Renal cortex interstitium (tissue), 11 donors: ENCODE data around the gene THOC1. TPM values are rescaled to one million over a fixed set of nuclear protein-coding genes. Genes with fewer than 3 reads are reported as not detected.

Experiments
- DNase-seq, 11 donors: peaks; one replicate each; pipeline ENCODE4 v3.0.0-alpha.2; 2013; ENCODE audit warnings: low read depth in 9 of 11, low spot score in 4 of 11; ENCODE audit errors: extremely low read depth in 1 of 11
- polyA plus RNA-seq, 3 donors: library from polyadenylated mRNA; unstranded; fragments of 120-200 nt; gene quantifications; one replicate each; pipeline ENCODE4 v1.2.1, GENCODE V29; 2013; ENCODE audit not compliant: insufficient read length in 3 of 3

The THOC1 gene
- polyA plus RNA-seq, 3 donors: 65.4 to 128 (median 80.4) TPM

- DNase-seq: no peak
These were observed 88.3 kb downstream of the THOC1 start for GRCh38 chr18:179499-179898.

GRCh38 chr18:172361-172760 lies 95.5 kb downstream of the THOC1 start:
- DNase-seq: no peak

Other genes starting within 250 kb of the THOC1 start
- 1 to 10 TPM in 1 of 3 donors, under 1 TPM in 2; 0.74 to 1.8 (median 0.86) TPM for gene TUBB8B, start 218.4 kb downstream of the THOC1 start, polyA plus RNA-seq
- 10 to 100 TPM; 57.1 to 69.6 (median 62.5) TPM for gene USP14, start 109.5 kb downstream of the THOC1 start, polyA plus RNA-seq
- 10 to 100 TPM; 26.3 to 28.9 (median 28.3) TPM for gene COLEC12, start 232.7 kb upstream of the THOC1 start, polyA plus RNA-seq